Heart left ventricle (tissue), 16 donors: Measurements from ENCODE around the gene MIB1. TPM values are rescaled to one million over a fixed set of nuclear protein-coding genes. Genes with fewer than 3 reads are reported as not detected.

Experiments
- ATAC-seq, 4 donors: fragments of 200-7000 bp; cut with Tn5 transposase; one replicate each; pipeline ENCODE4 v1.9.1; 2020 to 2022; ENCODE audit warnings: moderate library complexity in 4 of 4, mild to moderate bottlenecking in 3 of 4, moderate number of reproducible peaks in 1 of 4
- DNase-seq, 5 donors: peaks; one replicate each; pipeline ENCODE4 v3.0.0-alpha.2; 2020
- H3K27ac ChIP-seq, 12 donors: fragments of 200-600 bp; sonication (generic) in 4 of 12; one replicate each; pipeline versions ENCODE4 v1.5.0 to v1.8.0; 2016 to 2022; ENCODE audit warnings: mild to moderate bottlenecking in 2 of 12
- H3K27me3 ChIP-seq, 9 donors: fragments of 200-600 bp; sonication (generic) in 2 of 9; one replicate each; pipeline versions ENCODE4 v1.5.1 to v1.8.0; 2016 to 2022; ENCODE audit warnings: mild to moderate bottlenecking in 3 of 9
- H3K36me3 ChIP-seq, 9 donors: fragments of 200-600 bp; sonication (generic) in 2 of 9; one replicate each; pipeline versions ENCODE4 v1.5.0 to v1.8.0; 2018 to 2022; ENCODE audit warnings: mild to moderate bottlenecking in 2 of 9
- H3K4me1 ChIP-seq, 12 donors: fragments of 200-600 bp; sonication (generic) in 4 of 12; one replicate each; pipeline versions ENCODE4 v1.5.0 to v1.8.0; 2016 to 2022; ENCODE audit warnings: mild to moderate bottlenecking in 3 of 12
- H3K4me3 ChIP-seq, 12 donors: fragments of 200-600 bp; sonication (generic) in 4 of 12; one replicate each; pipeline versions ENCODE4 v1.5.0 to v1.8.0; 2017 to 2022; ENCODE audit warnings: mild to moderate bottlenecking in 9 of 12, moderate library complexity in 4 of 12
- H3K9me3 ChIP-seq, 12 donors: fragments of 200-600 bp; sonication (generic) in 4 of 12; one replicate each; pipeline versions ENCODE4 v1.5.0 to v1.8.0; 2016 to 2022; ENCODE audit warnings: mild to moderate bottlenecking in 1 of 12
- POLR2A ChIP-seq, 2 donors: fragments of 450-650 bp; IDR thresholded peaks; one replicate each; pipeline ENCODE4 v1.6.1; 2017; ENCODE audit warnings: antibody characterized with exemption in 2 of 2, mild to moderate bottlenecking in 2 of 2, moderate library complexity in 2 of 2
- WGBS, 4 donors: extraction: QIAGEN DNeasy Blood & Tissue Kit in 2 of 4; methylation state at CpG; one replicate each; pipeline versions ENCODE4 v1.1.5 to v1.1.7; 2013 to 2018; 5-methylcytosine and 5-hydroxymethylcytosine counted together
- intact Hi-C, 10 donors: fragments of 100-400 bp; cut with DNase I; formaldehyde crosslinking; loops; one replicate each; pipeline versions ENCODE4 v1.11.1 to v1.14.2; 2022
- polyA plus RNA-seq, 2 donors: library from polyadenylated mRNA; stranded (reverse); fragments of 200-250 nt; gene quantifications; one replicate each; pipeline ENCODE4 v1.2.3, GENCODE V29; 2013
- total RNA-seq, 9 donors: library from RNA; depleted of rRNA in 2 of 9; stranded (reverse); fragments of >200 nt in 2 of 9; fragmentation: NEBNext Ultra II Directional in 3 of 9; extraction: Animal tissue kit (Norgen Biotek cat#: 25700) in 3 of 9; gene quantifications; one replicate each; pipeline versions ENCODE4 v1.1.0 to v1.2.4, GENCODE V29; 2016 to 2023
- TF ChIP-seq, protein P1 (sequence below), 12 donors: fragments of 200-600 bp; sonication (generic) in 4 of 12; IDR thresholded peaks; one replicate each; pipeline versions ENCODE4 v1.5.0 to v1.8.0; 2018 to 2022; ENCODE audit warnings: antibody characterized with exemption in 12 of 12, mild to moderate bottlenecking in 5 of 12
- donor health status: ischemic (EF 13 %, LVEDD 7.1; RV severe dilation, severe dysfunction).
- donor health status: healthy with polysubstance abuse.
- donor health status: DM: no; HTN: yes; CAD: no.
- donor health status: DM: no; HTN: no; CAD: no.
- donor health status: ischemic (EF 25% LVEDD 6.9; RV normal size, moderate dysfunction).
- donor health status: ischemic (EF 25% LVEDD 5.7; RV mildly dilated, moderate dysfunction).
- donor health status: healthy.
- donor health status: DM: yes; HTN: yes; CAD: no.
- donor health status: ischemic (EF 35%, LVEDD 5.7; RV mildly dilated, moderate dysfunction).
- donor health status: nonischemic (EF 11% LVEDD 7.7; RV severe dilation, severe dysfunction).
- donor health status: DM: yes; HTN: yes; CAD: no.
- donor health status: PGD.
- donor health status: ischemic (EF 29% LVEDD 5.4; RV normal size, mild dysfunction).
- donor health status: nonischemic (EF 23%, LVEDD 6.1; RV moderate dilation, normal function).

The MIB1 gene
- total and polyA plus RNA-seq, 11 donors = 2.5 to 33.4 (median 19.5) TPM

DNA sequence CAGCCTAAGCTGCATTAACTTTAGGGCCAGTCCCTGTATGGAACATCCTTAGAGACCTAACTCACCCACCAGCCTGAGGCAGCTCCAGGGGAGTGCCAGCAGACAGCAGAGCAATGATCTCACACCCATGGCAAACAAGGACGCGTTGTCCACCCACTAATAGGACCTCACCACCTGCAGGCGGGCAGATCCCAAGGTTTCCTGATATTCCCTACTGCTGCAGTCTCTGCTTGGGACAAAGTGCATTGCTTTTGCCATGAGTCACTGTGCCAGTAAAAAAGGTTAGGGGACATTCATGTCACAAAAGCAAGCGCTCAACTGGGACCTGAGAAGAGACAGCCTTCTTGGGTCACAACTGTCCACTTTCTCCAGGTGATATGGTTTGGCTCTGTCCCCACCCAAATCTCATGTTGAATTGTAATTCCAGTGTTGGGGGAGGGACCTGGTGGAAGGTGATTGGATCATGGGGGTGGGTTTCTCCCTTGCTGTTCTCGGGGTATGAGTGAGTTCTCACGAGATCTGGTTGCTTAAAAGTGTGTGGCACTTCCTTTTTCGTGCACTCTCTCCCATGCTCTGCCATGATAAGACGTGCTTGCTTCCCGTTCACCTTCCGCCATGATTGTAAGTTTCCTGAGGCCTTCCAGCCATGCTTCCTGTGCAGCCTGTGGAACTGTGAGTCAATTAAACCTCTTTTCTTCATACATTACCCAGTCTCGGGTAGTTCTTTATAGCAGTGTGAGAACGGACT is 160.2 kb downstream of the MIB1 start:
- no peak overlapping the region for H3K4me3 ChIP-seq
- no peak overlapping the region for H3K27ac ChIP-seq
- intact Hi-C loops = no loop called here
- TF ChIP-seq, protein P1, sequence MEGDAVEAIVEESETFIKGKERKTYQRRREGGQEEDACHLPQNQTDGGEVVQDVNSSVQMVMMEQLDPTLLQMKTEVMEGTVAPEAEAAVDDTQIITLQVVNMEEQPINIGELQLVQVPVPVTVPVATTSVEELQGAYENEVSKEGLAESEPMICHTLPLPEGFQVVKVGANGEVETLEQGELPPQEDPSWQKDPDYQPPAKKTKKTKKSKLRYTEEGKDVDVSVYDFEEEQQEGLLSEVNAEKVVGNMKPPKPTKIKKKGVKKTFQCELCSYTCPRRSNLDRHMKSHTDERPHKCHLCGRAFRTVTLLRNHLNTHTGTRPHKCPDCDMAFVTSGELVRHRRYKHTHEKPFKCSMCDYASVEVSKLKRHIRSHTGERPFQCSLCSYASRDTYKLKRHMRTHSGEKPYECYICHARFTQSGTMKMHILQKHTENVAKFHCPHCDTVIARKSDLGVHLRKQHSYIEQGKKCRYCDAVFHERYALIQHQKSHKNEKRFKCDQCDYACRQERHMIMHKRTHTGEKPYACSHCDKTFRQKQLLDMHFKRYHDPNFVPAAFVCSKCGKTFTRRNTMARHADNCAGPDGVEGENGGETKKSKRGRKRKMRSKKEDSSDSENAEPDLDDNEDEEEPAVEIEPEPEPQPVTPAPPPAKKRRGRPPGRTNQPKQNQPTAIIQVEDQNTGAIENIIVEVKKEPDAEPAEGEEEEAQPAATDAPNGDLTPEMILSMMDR (IDR thresholded peaks at IDR 0.05) = no peak
- TF ChIP-seq POLR2A (IDR thresholded peaks at IDR 0.05) = no peak
- no peaks in the 10 kb centered on the region for H3K9me3 ChIP-seq
- whole genome bisulfite sequencing, 4 donors = 87 to 95% (median 90%) methylated on average over 12 of the region's 12 CpGs
- peaks cover 0 to 8% (median 4%) of the 10 kb centered on the region in 12 donors for H3K4me1 ChIP-seq
- H3K27me3 ChIP-seq = no peaks in the 10 kb centered on the region
- ATAC-seq = no peak
- DNase-seq = no peak
- no peaks in the 10 kb centered on the region for H3K36me3 ChIP-seq

DNA sequence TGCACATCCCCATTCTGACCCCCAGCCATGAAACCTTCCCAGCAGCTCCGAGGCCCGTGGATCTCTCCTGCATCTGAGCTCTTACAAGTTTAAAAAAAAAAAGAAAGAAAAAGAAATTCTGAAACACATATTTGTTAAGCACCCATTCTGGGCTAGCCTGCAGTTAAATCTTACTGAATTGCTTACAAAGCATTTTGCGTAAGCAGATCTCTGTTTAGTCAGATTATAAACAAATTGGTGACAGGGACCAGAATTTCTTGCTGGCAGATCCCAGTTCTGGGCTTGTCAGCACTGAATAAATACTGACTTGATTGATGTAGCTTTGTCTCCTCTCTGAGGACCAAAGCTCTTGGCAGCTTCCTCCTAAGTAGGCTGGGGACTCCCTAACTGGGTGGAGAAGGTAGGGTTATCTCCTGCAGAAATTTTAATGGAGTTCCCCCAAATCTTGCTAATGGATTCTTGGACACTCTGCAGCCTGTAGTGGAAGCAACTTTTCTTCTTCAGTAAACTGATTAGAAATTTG is 160.9 kb downstream of the MIB1 start:
- intact Hi-C loops = no loop called here
- no peaks in the 10 kb centered on the region for H3K36me3 ChIP-seq
- H3K9me3 ChIP-seq = no peaks in the 10 kb centered on the region
- DNase-seq (no peak), ATAC-seq (no peak)
- WGBS, 4 donors = 74 to 83% (median 78%) methylated on average over 3 of the region's 3 CpGs
- no peak overlapping the region for H3K27ac ChIP-seq
- peaks cover 0 to 8% (median 4%) of the 10 kb centered on the region in 12 donors for H3K4me1 ChIP-seq
- no peak overlapping the region for H3K4me3 ChIP-seq
- TF ChIP-seq POLR2A (IDR thresholded peaks at IDR 0.05) = no peak
- TF ChIP-seq, protein P1 (IDR thresholded peaks at IDR 0.05) = no peak
- no peaks in the 10 kb centered on the region for H3K27me3 ChIP-seq

- no peak for TF ChIP-seq POLR2A (IDR thresholded peaks at IDR 0.05)
- TF ChIP-seq, protein P1 (IDR thresholded peaks at IDR 0.05) = no peak
- no peaks in the 10 kb centered on the region for H3K27me3 ChIP-seq
Observed at GRCh38 chr18:21903709-21904108, 163.1 kb downstream of the MIB1 start.

GRCh38 chr18:21904856-21905255 is 164.3 kb downstream of the MIB1 start:
- TF ChIP-seq, protein P1 (IDR thresholded peaks at IDR 0.05) = no peak
- no peak for TF ChIP-seq POLR2A (IDR thresholded peaks at IDR 0.05)
- Histone ChIP-seq H3K27me3 (no peaks in the 10 kb centered on the region), H3K4me1 (peaks cover 0 to 8% (median 0%) of the 10 kb centered on the region in 12 donors), H3K36me3 (no peaks in the 10 kb centered on the region), H3K4me3 (no peak overlapping the region), H3K9me3 (no peaks in the 10 kb centered on the region), H3K27ac (no peak overlapping the region)
- no peak for DNase-seq
- no peak for ATAC-seq
- intact Hi-C loops = no loop called here
- 18 to 44% (median 26%) methylated on average over 6 of the region's 6 CpGs for WGBS, 4 donors

More at GRCh38 chr18:21903709-21904108, 163.1 kb downstream of the MIB1 start:
- 59 to 71% (median 63%) methylated on average over 6 of the region's 6 CpGs for WGBS, 4 donors
- no peak for DNase-seq
- Histone ChIP-seq H3K4me3 (no peak overlapping the region), H3K4me1 (peaks cover 0 to 8% (median 0%) of the 10 kb centered on the region in 12 donors), H3K27ac (no peak overlapping the region), H3K36me3 (no peaks in the 10 kb centered on the region), H3K9me3 (no peaks in the 10 kb centered on the region)
- intact Hi-C loops = no loop called here
- ATAC-seq = no peak
